SK-N-SH (cell line): ENCODE results near the gene RPSA. TPM values are rescaled to one million over a fixed set of nuclear protein-coding genes. Genes with fewer than 3 reads are reported as not detected.

Source experiments
- CTCF ChIA-PET: fragments of 300-600, 350-600 bp; formaldehyde crosslinking; extraction: SDS; loops from one replicate; lab custom pipeline; 2021; lab: Yijun Ruan, JAX
- POLR2A ChIA-PET: fragments of 350-600 bp; sonication (Branson Sonifier 250); formaldehyde crosslinking; extraction: SDS; loops from one replicate; lab custom pipeline; 2020; ENCODE audit warnings: antibody characterized with exemption, inconsistent platforms; lab: Yijun Ruan, JAX
- DNase-seq: peaks from one replicate; pipeline ENCODE4 v3.0.0; 2012
- H2AFZ ChIP-seq: fragments of 200-600 bp; sonication (generic); 2 replicates; pipeline ENCODE4 v1.8.1; 2016; ENCODE audit warnings: antibody characterized with exemption, mild to moderate bottlenecking, low read depth
- H3F3A ChIP-seq: fragments of 200-600 bp; sonication (generic); replicated peaks from 2 replicates; pipeline ENCODE3; 2016; ENCODE audit warnings: antibody characterized with exemption, mild to moderate bottlenecking; ENCODE audit not compliant: insufficient read depth
- H3K27ac ChIP-seq, 2 experiments: fragments of 200-500 bp in 1 of 2; fragments of 200-600 bp in 1 of 2; sonication (Bioruptor generic) in 1 of 2; sonication (generic), shearing (Covaris generic) in 1 of 2; 2 replicates each; pipeline versions ENCODE4 v1.5.1 to v1.6.1; 2014 to 2016; ENCODE audit warnings: low read depth in 2 of 2, inconsistent platforms in 1 of 2, low read length in 1 of 2, mild to moderate bottlenecking in 1 of 2, mixed read lengths in 1 of 2
- H3K27me3 ChIP-seq: fragments of 200-600 bp; sonication (generic), shearing (Covaris generic); 2 replicates; pipeline ENCODE4 v1.6.1; 2016; ENCODE audit warnings: mixed run types; ENCODE audit not compliant: insufficient read depth
- H3K36me3 ChIP-seq, 2 experiments: fragments of 200-500 bp in 1 of 2; fragments of 200-600 bp in 1 of 2; sonication (Bioruptor generic) in 1 of 2; sonication (generic) in 1 of 2; replicated peaks in 1 of 2; 2 replicates each; pipeline versions ENCODE3 to v1.5.1; 2014 to 2016; ENCODE audit warnings: low read length in 1 of 2, mild to moderate bottlenecking in 1 of 2; ENCODE audit not compliant: insufficient read depth in 2 of 2, control insufficient read depth in 1 of 2
- H3K4me1 ChIP-seq, 2 experiments: fragments of 200-500 bp in 1 of 2; fragments of 200-600 bp in 1 of 2; sonication (Bioruptor generic) in 1 of 2; sonication (generic), shearing (Covaris generic) in 1 of 2; 2 replicates each; pipeline versions ENCODE4 v1.5.1 to v1.6.1; 2014 to 2016; ENCODE audit warnings: low read depth in 1 of 2, low read length in 1 of 2, mixed run types in 1 of 2; ENCODE audit not compliant: insufficient read depth in 2 of 2, control insufficient read depth in 1 of 2
- H3K4me2 ChIP-seq: fragments of 200-600 bp; sonication (generic), shearing (Covaris generic); 2 replicates; pipeline ENCODE4 v1.6.1; 2017; ENCODE audit warnings: mixed run types
- H3K4me3 ChIP-seq, 2 experiments: fragments of 200-500 bp in 1 of 2; fragments of 200-600 bp in 1 of 2; sonication (Bioruptor generic) in 1 of 2; sonication (generic), shearing (Covaris generic) in 1 of 2; 2 replicates each; pipeline versions ENCODE4 v1.5.1 to v1.8.1; 2014 to 2016; ENCODE audit warnings: low read depth in 2 of 2, inconsistent platforms in 1 of 2, low read length in 1 of 2, mild to moderate bottlenecking in 1 of 2, mixed read lengths in 1 of 2, moderate library complexity in 1 of 2
- H3K79me2 ChIP-seq: fragments of 200-600 bp; sonication (generic); 2 replicates; pipeline ENCODE4 v1.8.1; 2017; ENCODE audit warnings: mild to moderate bottlenecking; ENCODE audit not compliant: insufficient read depth
- H3K9ac ChIP-seq: fragments of 200-600 bp; sonication (generic); 2 replicates; pipeline ENCODE4 v1.6.1; 2017; ENCODE audit warnings: mixed run types
- H3K9me2 ChIP-seq: fragments of 200-600 bp; sonication (generic); 2 replicates; pipeline ENCODE4 v1.6.1; 2017; ENCODE audit warnings: mixed run types
- H3K9me3 ChIP-seq: fragments of 200-600 bp; sonication (generic); 2 replicates; pipeline ENCODE4 v1.6.1; 2017; ENCODE audit warnings: mixed run types, mild to moderate bottlenecking, moderate library complexity
- H4K20me1 ChIP-seq: fragments of 200-600 bp; sonication (generic); 2 replicates; pipeline ENCODE4 v1.6.1; 2017; ENCODE audit warnings: mild to moderate bottlenecking, mixed run types; ENCODE audit not compliant: insufficient read depth
- CHD2 ChIP-seq: fragments of 150-350 bp; IDR thresholded peaks from 2 replicates; pipeline ENCODE4 v1.6.1; 2018; ENCODE audit warnings: low read length; ENCODE audit not compliant: partially characterized antibody
- CTCF ChIP-seq: fragments of 200-600 bp; sonication (generic); IDR thresholded peaks from 2 replicates; pipeline ENCODE4 v1.6.1; 2017; ENCODE audit warnings: antibody characterized with exemption, mild to moderate bottlenecking, moderate library complexity
- FOSL2 ChIP-seq: IDR thresholded peaks from 2 replicates; pipeline ENCODE4 v1.4.0; 2012; ENCODE audit warnings: low read depth, mild to moderate bottlenecking, moderate library complexity, borderline replicate concordance
- GATA2 ChIP-seq: sonication (generic); formaldehyde crosslinking; IDR thresholded peaks from 2 replicates; pipeline ENCODE4 v1.5.0; 2020; ENCODE audit warnings: mild to moderate bottlenecking, missing genetic modification reagents
- MAX ChIP-seq: IDR thresholded peaks from 2 replicates; pipeline ENCODE4 v1.4.0; 2012; ENCODE audit warnings: low read depth
- NRF1 ChIP-seq: IDR thresholded peaks from 2 replicates; pipeline ENCODE4 v1.6.1; 2012; ENCODE audit warnings: low read depth, mild to moderate bottlenecking, low read length
- PBX3 ChIP-seq: IDR thresholded peaks from 2 replicates; pipeline ENCODE4; 2012
- RCOR1 ChIP-seq: fragments of 150-350 bp; IDR thresholded peaks from 2 replicates; pipeline ENCODE4 v1.6.1; 2017; ENCODE audit warnings: antibody characterized with exemption, low read length
- RFX5 ChIP-seq: IDR thresholded peaks from 2 replicates; pipeline ENCODE4 v1.6.1; 2012; ENCODE audit warnings: mild to moderate bottlenecking, improper control_type of control experiment, low read length
- SMC3 ChIP-seq: IDR thresholded peaks from 2 replicates; pipeline ENCODE4 v1.6.1; 2012; ENCODE audit warnings: low read depth, low read length, improper control_type of control experiment
- TAF1 ChIP-seq: IDR thresholded peaks from 2 replicates; pipeline ENCODE4 v1.6.1; 2012; ENCODE audit warnings: low read depth, mild to moderate bottlenecking, low read length, moderate library complexity, borderline replicate concordance
- TEAD4 ChIP-seq: IDR thresholded peaks from 2 replicates; pipeline ENCODE4 v1.4.0; 2012; ENCODE audit warnings: mild to moderate bottlenecking, borderline replicate concordance; ENCODE audit not compliant: insufficient read depth
- USF2 ChIP-seq: fragments of 150-350 bp; IDR thresholded peaks from 2 replicates; pipeline ENCODE4 v1.6.1; 2017; ENCODE audit warnings: antibody characterized with exemption, low read length, low read depth, borderline replicate concordance
- YY1 ChIP-seq: IDR thresholded peaks from 2 replicates; pipeline ENCODE4 v1.4.0; 2012; ENCODE audit warnings: low read depth, mild to moderate bottlenecking
- ZBTB33 ChIP-seq: IDR thresholded peaks from 2 replicates; pipeline ENCODE4 v1.4.0; 2012; ENCODE audit warnings: low read depth, borderline replicate concordance
- WGBS: methylation state at CpG from one replicate; pipeline ENCODE4 v1.1.6; 2017; ENCODE audit warnings: low lambda C conversion rate; 5-methylcytosine and 5-hydroxymethylcytosine counted together
- polyA plus RNA-seq, 3 experiments: library from polyadenylated mRNA; depleted of rRNA; stranded (reverse); fragments of >200 nt; gene quantifications; 2 replicates each; pipeline ENCODE4 v1.2.3, GENCODE V29; 2012

Gene RPSA
- polyA plus RNA-seq, 1 of the 3 experiments (the other 2 are of a cell fraction): 2,958 TPM

- no peak overlapping the region for H2AFZ ChIP-seq
- DNase-seq: no peak
- H3K9ac ChIP-seq: no peak overlapping the region
- 89% methylated on average over 4 of the region's 4 CpGs for WGBS
- no peaks in the 10 kb centered on the region for H3K4me1 ChIP-seq
- peaks cover 32 to 34% of the 10 kb centered on the region in 2 experiments for H3K36me3 ChIP-seq
- H3K9me3 ChIP-seq: no peaks in the 10 kb centered on the region
- no peak overlapping the region for H3K4me3 ChIP-seq
- H3K4me2 ChIP-seq: no peak overlapping the region
- peaks cover 2% of the 10 kb centered on the region for H3F3A ChIP-seq
- no peaks in the 10 kb centered on the region for H3K79me2 ChIP-seq
- no peak overlapping the region for H3K27ac ChIP-seq
- CTCF ChIA-PET: interaction anchor here (0.6 to 1.4 kb wide), 3 partner anchors 14 to 101 kb away, joined by 3 to 5 read pairs (median 4); no protein-coding TSS in a partner anchor
- no peaks in the 10 kb centered on the region for H3K9me2 ChIP-seq
- no peaks in the 10 kb centered on the region for H3K27me3 ChIP-seq
- no peaks in the 10 kb centered on the region for H4K20me1 ChIP-seq
- TF ChIP-seq NRF1 (no peak), RCOR1 (no peak), SMC3 (no peak), CHD2 (no peak), ZBTB33 (no peak), GATA2 (CRISPR knock-in tag) (no peak), PBX3 (no peak), TEAD4 (no peak), USF2 (no peak), CTCF (no peak), RFX5 (no peak), YY1 (no peak), FOSL2 (no peak), TAF1 (no peak), MAX (no peak)
- POLR2A ChIA-PET: interaction anchor here (0.6 kb wide), 1 partner anchor 77 kb away, joined by 3 read pairs; no protein-coding TSS in a partner anchor
Measured at GRCh38 chr3:39398700-39399099, 7.8 kb upstream of the RPSA start.
